Epidermal melanocyte (primary cell): ENCODE results near the gene PTPN1.
"Not testable (repeated sequence)": the region's sequence is repeated elsewhere in the genome, so short reads cannot be mapped to it uniquely, and the experiment has no call there.

Source experiments
- DNase-seq: peaks from one replicate; pipeline ENCODE4 v3.0.0; 2011; ENCODE audit warnings: low spot score; ENCODE audit not compliant: insufficient read length

The PTPN1 gene

GRCh38 chr20:50527068-50527605, 17.0 kb downstream of the PTPN1 start:
- no peak for DNase-seq

GRCh38 chr20:50528129-50528528, 17.9 kb downstream of the PTPN1 start:
- DNase-seq: no peak

- DNase-seq: no peak
These were observed 18.7 kb downstream of the PTPN1 start for GRCh38 chr20:50528804-50529351.

- DNase-seq: no peak
These were observed 22.0 kb downstream of the PTPN1 start for GRCh38 chr20:50532221-50532620.

- DNase-seq: no peak
These were observed 22.9 kb downstream of the PTPN1 start for GRCh38 chr20:50533061-50533460.

GRCh38 chr20:50533464-50533863, 23.3 kb downstream of the PTPN1 start:
- DNase-seq: no peak

- no peak for DNase-seq
These were observed 24.4 kb downstream of the PTPN1 start for GRCh38 chr20:50534567-50534966.

GRCh38 chr20:50535162-50535561, 25.0 kb downstream of the PTPN1 start:
- DNase-seq: no peak

- no peak for DNase-seq
These were observed 26.1 kb downstream of the PTPN1 start for GRCh38 chr20:50536333-50536732.

- DNase-seq: no peak
These were observed 27.5 kb downstream of the PTPN1 start for GRCh38 chr20:50537546-50538201.

- no peak for DNase-seq
These were observed 28.1 kb downstream of the PTPN1 start for GRCh38 chr20:50538276-50538675.

- DNase-seq: not testable (repeated sequence)
These were observed 29.6 kb downstream of the PTPN1 start for GRCh38 chr20:50539798-50540197.

- DNase-seq: no peak
These were observed 30.7 kb downstream of the PTPN1 start for GRCh38 chr20:50540620-50541605.

- DNase-seq: no peak
These were observed 31.4 kb downstream of the PTPN1 start for GRCh38 chr20:50541606-50542041.

- no peak for DNase-seq
These were observed 33.1 kb downstream of the PTPN1 start for GRCh38 chr20:50543326-50543725.

- DNase-seq: no peak
These were observed 34.9 kb downstream of the PTPN1 start for GRCh38 chr20:50545126-50545525.

GRCh38 chr20:50546729-50547314, 36.6 kb downstream of the PTPN1 start:
- no peak for DNase-seq

GRCh38 chr20:50547964-50548363, 37.8 kb downstream of the PTPN1 start:
- no peak for DNase-seq

GRCh38 chr20:50548396-50548795, 38.2 kb downstream of the PTPN1 start:
- DNase-seq: no peak

- DNase-seq: no peak
These were observed 40.3 kb downstream of the PTPN1 start for GRCh38 chr20:50550531-50550930.

GRCh38 chr20:50551288-50551687, 41.1 kb downstream of the PTPN1 start:
- no peak for DNase-seq

GRCh38 chr20:50552979-50553378, 42.8 kb downstream of the PTPN1 start:
- DNase-seq: no peak
